ENCODE measurements around the gene CDH16. TPM values are rescaled to one million over a fixed set of nuclear protein-coding genes. Genes with fewer than 3 reads are reported as not detected.
"Not testable (repeated sequence)": the region's sequence is repeated elsewhere in the genome, so short reads cannot be mapped to it uniquely, and the experiment has no call there.

The CDH16 gene
- total RNA-seq, 1 donor from 2014 or later = not detected

- no peak for DNase-seq
- Histone ChIP-seq H3K27ac (replicated peaks) (no peak overlapping the region), H3K4me3 (peak overlapping the region; percentile 67), H3K27me3 (ENCODE audit: low read depth) (peaks cover 28% of the 10 kb centered on the region), H3K4me1 (peaks cover 28% of the 10 kb centered on the region), H3K36me3 (peaks cover 11% of the 10 kb centered on the region), H3K9me3 (replicated peaks) (peaks cover 7% of the 10 kb centered on the region)
- intact Hi-C loops (cut with micrococcal nuclease) = no loop called here
- TF ChIP-seq, protein P1, sequence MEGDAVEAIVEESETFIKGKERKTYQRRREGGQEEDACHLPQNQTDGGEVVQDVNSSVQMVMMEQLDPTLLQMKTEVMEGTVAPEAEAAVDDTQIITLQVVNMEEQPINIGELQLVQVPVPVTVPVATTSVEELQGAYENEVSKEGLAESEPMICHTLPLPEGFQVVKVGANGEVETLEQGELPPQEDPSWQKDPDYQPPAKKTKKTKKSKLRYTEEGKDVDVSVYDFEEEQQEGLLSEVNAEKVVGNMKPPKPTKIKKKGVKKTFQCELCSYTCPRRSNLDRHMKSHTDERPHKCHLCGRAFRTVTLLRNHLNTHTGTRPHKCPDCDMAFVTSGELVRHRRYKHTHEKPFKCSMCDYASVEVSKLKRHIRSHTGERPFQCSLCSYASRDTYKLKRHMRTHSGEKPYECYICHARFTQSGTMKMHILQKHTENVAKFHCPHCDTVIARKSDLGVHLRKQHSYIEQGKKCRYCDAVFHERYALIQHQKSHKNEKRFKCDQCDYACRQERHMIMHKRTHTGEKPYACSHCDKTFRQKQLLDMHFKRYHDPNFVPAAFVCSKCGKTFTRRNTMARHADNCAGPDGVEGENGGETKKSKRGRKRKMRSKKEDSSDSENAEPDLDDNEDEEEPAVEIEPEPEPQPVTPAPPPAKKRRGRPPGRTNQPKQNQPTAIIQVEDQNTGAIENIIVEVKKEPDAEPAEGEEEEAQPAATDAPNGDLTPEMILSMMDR (IDR thresholded peaks at IDR 0.05; ENCODE audit: borderline replicate concordance) = no peak
Observed at GRCh38 chr16:66948134-66948836, 29.6 kb upstream of the CDH16 start.

- H3K4me3 ChIP-seq = peak overlapping the region; percentile 67
- H3K27ac ChIP-seq (replicated peaks) = no peak overlapping the region
- DNase-seq = peak; percentile 75
- H3K4me1 ChIP-seq = peaks cover 28% of the 10 kb centered on the region
- peaks cover 19% of the 10 kb centered on the region for H3K36me3 ChIP-seq
- intact Hi-C loops (cut with micrococcal nuclease) = no loop called here
- peaks cover 7% of the 10 kb centered on the region for H3K9me3 ChIP-seq (replicated peaks)
- TF ChIP-seq, protein P1 (IDR thresholded peaks at IDR 0.05; ENCODE audit: borderline replicate concordance) = peak; percentile 90
- peaks cover 21% of the 10 kb centered on the region for H3K27me3 ChIP-seq (ENCODE audit: low read depth)
Observed at GRCh38 chr16:66947302-66948065, 28.8 kb upstream of the CDH16 start.

GRCh38 chr16:66946974-66947301 is 28.3 kb upstream of the CDH16 start:
- H3K9me3 ChIP-seq (replicated peaks) = peaks cover 7% of the 10 kb centered on the region
- peaks cover 16% of the 10 kb centered on the region for H3K27me3 ChIP-seq (ENCODE audit: low read depth)
- peaks cover 28% of the 10 kb centered on the region for H3K4me1 ChIP-seq
- peaks cover 24% of the 10 kb centered on the region for H3K36me3 ChIP-seq
- no peak overlapping the region for H3K27ac ChIP-seq (replicated peaks)
- DNase-seq = no peak
- intact Hi-C loops (cut with micrococcal nuclease) = no loop called here
- TF ChIP-seq, protein P1 (IDR thresholded peaks at IDR 0.05; ENCODE audit: borderline replicate concordance) = no peak
- H3K4me3 ChIP-seq = no peak overlapping the region

GRCh38 chr16:66946541-66946940 is 27.9 kb upstream of the CDH16 start:
- intact Hi-C loops (cut with micrococcal nuclease) = no loop called here
- Histone ChIP-seq H3K4me1 (peaks cover 28% of the 10 kb centered on the region), H3K27ac (replicated peaks) (no peak overlapping the region), H3K9me3 (replicated peaks) (peaks cover 4% of the 10 kb centered on the region), H3K27me3 (ENCODE audit: low read depth) (peaks cover 12% of the 10 kb centered on the region), H3K36me3 (peaks cover 28% of the 10 kb centered on the region), H3K4me3 (no peak overlapping the region)
- TF ChIP-seq, protein P1 (IDR thresholded peaks at IDR 0.05; ENCODE audit: borderline replicate concordance) = no peak
- DNase-seq = no peak

DNA sequence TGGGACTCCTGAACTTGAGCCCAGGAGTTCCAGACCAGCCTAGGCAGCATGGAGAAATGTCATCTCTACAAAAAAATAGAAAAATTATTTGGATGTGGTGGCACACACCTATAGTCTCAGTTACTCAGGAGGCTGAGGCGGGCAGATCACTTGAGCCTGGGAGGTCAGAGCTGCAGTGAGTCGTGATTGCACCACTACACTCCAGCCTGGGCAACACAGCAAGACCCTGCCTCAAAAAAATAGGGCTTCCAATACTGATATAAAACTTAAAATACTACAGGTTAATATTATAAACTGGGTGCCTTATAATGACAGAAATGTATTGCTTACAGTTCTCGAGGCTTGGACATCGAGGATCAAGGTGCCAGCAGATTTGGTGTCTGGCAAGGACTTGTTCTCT is 27.3 kb upstream of the CDH16 start:
- no peak overlapping the region for H3K4me3 ChIP-seq
- intact Hi-C loops (cut with micrococcal nuclease) = no loop called here
- DNase-seq = no peak
- H3K4me1 ChIP-seq = peaks cover 28% of the 10 kb centered on the region
- H3K27ac ChIP-seq (replicated peaks) = no peak overlapping the region
- TF ChIP-seq, protein P1 (IDR thresholded peaks at IDR 0.05; ENCODE audit: borderline replicate concordance) = no peak
- peaks cover 6% of the 10 kb centered on the region for H3K27me3 ChIP-seq (ENCODE audit: low read depth)
- H3K36me3 ChIP-seq = peaks cover 34% of the 10 kb centered on the region
- H3K9me3 ChIP-seq (replicated peaks) = no peaks in the 10 kb centered on the region

GRCh38 chr16:66944971-66945370 is 26.3 kb upstream of the CDH16 start:
- Histone ChIP-seq H3K36me3 (peaks cover 44% of the 10 kb centered on the region), H3K4me1 (peaks cover 28% of the 10 kb centered on the region)
- DNase-seq; intact Hi-C loops (cut with micrococcal nuclease); H3K27ac ChIP-seq (replicated peaks); H3K4me3 ChIP-seq; H3K27me3 ChIP-seq (ENCODE audit: low read depth); H3K9me3 ChIP-seq (replicated peaks): not testable (repeated sequence)
